ENCODE measurements around the gene CDH24. TPM values are rescaled to one million over a fixed set of nuclear protein-coding genes. Genes with fewer than 3 reads are reported as not detected.

The CDH24 gene
- total RNA-seq, 1 experiment from 2014 or later: 9.0 TPM

- no peaks in the 10 kb centered on the region for H3K27me3 ChIP-seq (ENCODE audit: control insufficient read depth, insufficient read depth, low read length)
- no peaks in the 10 kb centered on the region for H3K9me3 ChIP-seq (ENCODE audit: control insufficient read depth, insufficient read depth, low read depth, low read length)
- TSS peak; percentile 98 for BruUV-seq (replicated peaks)
- ChIA-PET POLR2A (no interaction called here), CTCF (interaction anchor here (0.5 to 2.1 kb wide), 6 partner anchors 10 to 286 kb away, joined by 3 to 16 read pairs (median 4); no protein-coding TSS in a partner anchor)
- H3K4me3 ChIP-seq (ENCODE audit: low read depth in 2 of 2, low read length in 2 of 2): no peak overlapping the region
- intact Hi-C loops (cut with micrococcal nuclease; ENCODE audit: unreplicated experiment) (loop anchor here (1.0 to 5.0 kb wide), 2 partner anchors 73 to 127 kb away; no protein-coding TSS in a partner anchor), in situ Hi-C loops (cut with HindIII; ENCODE audit: low pct_unique_long_range_greater_than_20kb, low sequenced_read_pairs) (no loop called here)
- peaks cover 20% of the 10 kb centered on the region for H3K36me3 ChIP-seq (ENCODE audit: control insufficient read depth, insufficient read depth, low read length)
- TF ChIP-seq CTCF (IDR thresholded peaks at IDR 0.05) (no peak), POLR2AphosphoS5 (IDR thresholded peaks at IDR 0.05; ENCODE audit: low read depth, low read length) (no peak), SIN3A (IDR thresholded peaks at IDR 0.05; ENCODE audit: borderline replicate concordance, insufficient read depth, low read depth, low read length) (no peak)
- TF ChIP-seq, protein P1, sequence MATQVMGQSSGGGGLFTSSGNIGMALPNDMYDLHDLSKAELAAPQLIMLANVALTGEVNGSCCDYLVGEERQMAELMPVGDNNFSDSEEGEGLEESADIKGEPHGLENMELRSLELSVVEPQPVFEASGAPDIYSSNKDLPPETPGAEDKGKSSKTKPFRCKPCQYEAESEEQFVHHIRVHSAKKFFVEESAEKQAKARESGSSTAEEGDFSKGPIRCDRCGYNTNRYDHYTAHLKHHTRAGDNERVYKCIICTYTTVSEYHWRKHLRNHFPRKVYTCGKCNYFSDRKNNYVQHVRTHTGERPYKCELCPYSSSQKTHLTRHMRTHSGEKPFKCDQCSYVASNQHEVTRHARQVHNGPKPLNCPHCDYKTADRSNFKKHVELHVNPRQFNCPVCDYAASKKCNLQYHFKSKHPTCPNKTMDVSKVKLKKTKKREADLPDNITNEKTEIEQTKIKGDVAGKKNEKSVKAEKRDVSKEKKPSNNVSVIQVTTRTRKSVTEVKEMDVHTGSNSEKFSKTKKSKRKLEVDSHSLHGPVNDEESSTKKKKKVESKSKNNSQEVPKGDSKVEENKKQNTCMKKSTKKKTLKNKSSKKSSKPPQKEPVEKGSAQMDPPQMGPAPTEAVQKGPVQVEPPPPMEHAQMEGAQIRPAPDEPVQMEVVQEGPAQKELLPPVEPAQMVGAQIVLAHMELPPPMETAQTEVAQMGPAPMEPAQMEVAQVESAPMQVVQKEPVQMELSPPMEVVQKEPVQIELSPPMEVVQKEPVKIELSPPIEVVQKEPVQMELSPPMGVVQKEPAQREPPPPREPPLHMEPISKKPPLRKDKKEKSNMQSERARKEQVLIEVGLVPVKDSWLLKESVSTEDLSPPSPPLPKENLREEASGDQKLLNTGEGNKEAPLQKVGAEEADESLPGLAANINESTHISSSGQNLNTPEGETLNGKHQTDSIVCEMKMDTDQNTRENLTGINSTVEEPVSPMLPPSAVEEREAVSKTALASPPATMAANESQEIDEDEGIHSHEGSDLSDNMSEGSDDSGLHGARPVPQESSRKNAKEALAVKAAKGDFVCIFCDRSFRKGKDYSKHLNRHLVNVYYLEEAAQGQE (IDR thresholded peaks at IDR 0.05; ENCODE audit: insufficient read depth in 1 of 2, low read depth in 2 of 2, low read length in 1 of 2): no peak
- ATAC-seq (no peak), DNase-seq (ENCODE audit: low read depth, low spot score) (no peak)
- H3K27ac ChIP-seq (ENCODE audit: low read length): no peak overlapping the region; the same call in 1 of the 2 replicates
- peaks cover 18% of the 10 kb centered on the region for H3K4me1 ChIP-seq (ENCODE audit: control insufficient read depth, insufficient read depth, low read length)
Measured at GRCh38 chr14:23058654-23059504, 1.6 kb upstream of the CDH24 start.

DNA sequence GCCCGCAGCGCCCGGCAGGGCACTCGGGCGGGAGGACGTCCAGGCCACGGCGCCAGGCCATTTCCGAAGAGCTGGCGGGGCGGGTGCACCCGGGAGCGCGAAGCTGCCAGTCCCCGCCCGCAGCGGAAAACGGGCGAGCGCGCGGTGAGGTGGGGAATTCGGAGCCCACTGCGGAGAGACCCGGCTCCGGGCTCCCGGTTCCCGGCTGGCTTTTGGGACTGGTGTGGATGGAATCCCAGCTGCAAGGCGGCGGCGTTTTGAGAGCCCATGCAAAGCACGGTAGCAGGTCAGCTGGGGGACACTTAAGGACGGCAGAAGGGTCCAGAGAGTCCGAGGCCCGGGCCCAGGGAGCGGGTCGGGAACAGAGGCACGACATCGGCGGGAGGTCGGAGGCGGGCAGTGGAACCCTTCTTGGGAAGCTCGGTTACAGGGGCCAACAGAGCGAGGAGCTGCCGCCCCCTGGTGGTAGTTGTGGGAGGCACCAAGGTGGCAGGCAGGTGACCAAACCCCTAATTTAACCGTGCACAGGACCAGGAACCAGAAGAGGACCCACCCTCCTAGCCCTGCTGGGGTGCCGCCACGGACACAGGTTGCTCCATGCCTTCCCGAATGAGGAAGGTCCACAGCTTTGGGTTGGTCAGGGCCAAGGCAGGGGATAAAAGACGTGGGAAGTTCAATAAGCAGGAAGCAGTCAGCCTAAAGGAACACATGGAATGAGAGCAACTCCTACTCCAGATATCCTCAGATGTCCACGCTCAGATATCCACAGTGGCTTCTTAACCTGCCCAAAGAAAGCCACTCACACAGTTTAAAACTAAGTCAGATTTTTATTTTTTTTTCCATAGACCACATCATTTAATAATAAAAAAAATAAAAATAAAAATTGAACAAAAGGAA lies 685 bp upstream of the CDH24 start:
- peaks cover 13% of the 10 kb centered on the region for H3K36me3 ChIP-seq (ENCODE audit: control insufficient read depth, insufficient read depth, low read length)
- peak overlapping the region; percentile 59; the same call in 1 of the 2 replicates for H3K27ac ChIP-seq (ENCODE audit: low read length)
- no peaks in the 10 kb centered on the region for H3K27me3 ChIP-seq (ENCODE audit: control insufficient read depth, insufficient read depth, low read length)
- intact Hi-C loops (cut with micrococcal nuclease; ENCODE audit: unreplicated experiment) (loop anchor here (1.0 to 5.0 kb wide), 2 partner anchors 72 to 126 kb away; no protein-coding TSS in a partner anchor), in situ Hi-C loops (cut with HindIII; ENCODE audit: low pct_unique_long_range_greater_than_20kb, low sequenced_read_pairs) (no loop called here)
- ChIA-PET CTCF (interaction anchor here (1.4 to 2.1 kb wide), 3 partner anchors 11 to 72 kb away, joined by 4 to 16 read pairs (median 8); no protein-coding TSS in a partner anchor), POLR2A (no interaction called here)
- H3K9me3 ChIP-seq (ENCODE audit: control insufficient read depth, insufficient read depth, low read depth, low read length): no peaks in the 10 kb centered on the region
- H3K4me3 ChIP-seq (ENCODE audit: low read depth in 2 of 2, low read length in 2 of 2): peak overlapping the region; percentile 51 to 55
- DNase-seq (ENCODE audit: low read depth, low spot score) (peak; percentile 70), ATAC-seq (peak; percentile 83)
- no TSS peak for BruUV-seq (replicated peaks)
- H3K4me1 ChIP-seq (ENCODE audit: control insufficient read depth, insufficient read depth, low read length): peaks cover 15% of the 10 kb centered on the region
- TF ChIP-seq POLR2AphosphoS5 (IDR thresholded peaks at IDR 0.05; ENCODE audit: low read depth, low read length) (peak; percentile 46; the same call in 1 of the 2 replicates), CTCF (IDR thresholded peaks at IDR 0.05) (peak; percentile 93), TCF7L2 (IDR thresholded peaks at IDR 0.05; ENCODE audit: low read depth, low read length) (no peak), SIN3A (IDR thresholded peaks at IDR 0.05; ENCODE audit: borderline replicate concordance, insufficient read depth, low read depth, low read length) (0 out of 2 replicates have a peak, but pooled peaks have one; percentile 40)
- TF ChIP-seq, protein P1 (IDR thresholded peaks at IDR 0.05; ENCODE audit: insufficient read depth in 1 of 2, low read depth in 2 of 2, low read length in 1 of 2): no peak
